Fibroblast of mammary gland (primary cell): ENCODE measurements around the gene POLA2.
"Not testable (repeated sequence)": the region's sequence is repeated elsewhere in the genome, so short reads cannot be mapped to it uniquely, and the experiment has no call there.

ENCODE experiments used
- DNase-seq: peaks from one replicate; pipeline ENCODE4 v3.0.0-alpha.2; 2010; ENCODE audit warnings: low read depth
- H3K4me3 ChIP-seq: 2 replicates; pipeline ENCODE4 v1.5.1; 2011; ENCODE audit warnings: low read depth, mild to moderate bottlenecking, low read length, moderate library complexity; ENCODE audit not compliant: control insufficient read depth
- TF ChIP-seq, protein P1 (sequence below): conservative IDR thresholded peaks from 2 replicates; pipeline ENCODE4 v1.5.1; 2011; ENCODE audit warnings: low read depth, low read length, inconsistent platforms; ENCODE audit not compliant: control insufficient read depth, insufficient read depth

Gene POLA2

DNA sequence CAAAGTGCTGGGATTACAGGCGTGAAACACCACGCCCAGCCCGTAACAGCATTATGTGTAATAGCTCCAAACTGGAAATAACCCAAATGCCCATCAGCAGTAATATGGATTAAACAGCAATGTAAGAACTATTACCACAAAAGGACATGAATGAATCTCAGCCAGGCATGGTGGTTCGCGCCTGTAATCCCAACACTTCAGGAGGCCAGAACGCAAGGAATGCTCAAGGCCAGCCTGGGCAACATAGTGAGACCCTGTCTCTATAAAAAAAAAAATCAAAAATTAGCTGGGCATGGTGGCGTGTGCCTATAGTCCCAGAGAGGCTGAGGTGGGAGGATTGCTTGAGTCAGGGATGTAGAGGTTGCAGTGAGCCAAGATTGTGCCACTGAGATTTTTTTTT is 68.8 kb downstream of the POLA2 start:
- DNase-seq = no peak
- TF ChIP-seq, protein P1, sequence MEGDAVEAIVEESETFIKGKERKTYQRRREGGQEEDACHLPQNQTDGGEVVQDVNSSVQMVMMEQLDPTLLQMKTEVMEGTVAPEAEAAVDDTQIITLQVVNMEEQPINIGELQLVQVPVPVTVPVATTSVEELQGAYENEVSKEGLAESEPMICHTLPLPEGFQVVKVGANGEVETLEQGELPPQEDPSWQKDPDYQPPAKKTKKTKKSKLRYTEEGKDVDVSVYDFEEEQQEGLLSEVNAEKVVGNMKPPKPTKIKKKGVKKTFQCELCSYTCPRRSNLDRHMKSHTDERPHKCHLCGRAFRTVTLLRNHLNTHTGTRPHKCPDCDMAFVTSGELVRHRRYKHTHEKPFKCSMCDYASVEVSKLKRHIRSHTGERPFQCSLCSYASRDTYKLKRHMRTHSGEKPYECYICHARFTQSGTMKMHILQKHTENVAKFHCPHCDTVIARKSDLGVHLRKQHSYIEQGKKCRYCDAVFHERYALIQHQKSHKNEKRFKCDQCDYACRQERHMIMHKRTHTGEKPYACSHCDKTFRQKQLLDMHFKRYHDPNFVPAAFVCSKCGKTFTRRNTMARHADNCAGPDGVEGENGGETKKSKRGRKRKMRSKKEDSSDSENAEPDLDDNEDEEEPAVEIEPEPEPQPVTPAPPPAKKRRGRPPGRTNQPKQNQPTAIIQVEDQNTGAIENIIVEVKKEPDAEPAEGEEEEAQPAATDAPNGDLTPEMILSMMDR = no peak
- no peak overlapping the region for H3K4me3 ChIP-seq

DNA sequence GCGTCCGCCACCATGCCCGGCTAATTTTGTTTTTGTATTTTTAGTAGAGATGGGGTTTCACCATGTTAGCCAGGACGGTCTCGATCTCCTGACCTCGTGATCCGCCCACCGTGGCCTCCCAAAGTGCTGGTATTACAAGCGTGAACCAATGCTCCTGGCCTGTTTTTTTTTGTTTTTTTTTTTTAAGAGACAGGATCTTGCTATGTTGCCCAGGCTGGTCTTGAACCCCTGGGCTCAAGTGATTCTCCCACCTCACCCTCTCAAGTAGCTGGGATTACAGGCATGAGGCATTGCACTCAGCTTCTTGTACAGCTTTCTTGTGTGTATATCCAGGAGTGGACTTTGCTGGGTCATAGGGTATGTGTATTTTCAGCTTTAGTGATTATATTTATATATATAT is 70.8 kb downstream of the POLA2 start:
- not testable (repeated sequence) for DNase-seq, H3K4me3 ChIP-seq

DNA sequence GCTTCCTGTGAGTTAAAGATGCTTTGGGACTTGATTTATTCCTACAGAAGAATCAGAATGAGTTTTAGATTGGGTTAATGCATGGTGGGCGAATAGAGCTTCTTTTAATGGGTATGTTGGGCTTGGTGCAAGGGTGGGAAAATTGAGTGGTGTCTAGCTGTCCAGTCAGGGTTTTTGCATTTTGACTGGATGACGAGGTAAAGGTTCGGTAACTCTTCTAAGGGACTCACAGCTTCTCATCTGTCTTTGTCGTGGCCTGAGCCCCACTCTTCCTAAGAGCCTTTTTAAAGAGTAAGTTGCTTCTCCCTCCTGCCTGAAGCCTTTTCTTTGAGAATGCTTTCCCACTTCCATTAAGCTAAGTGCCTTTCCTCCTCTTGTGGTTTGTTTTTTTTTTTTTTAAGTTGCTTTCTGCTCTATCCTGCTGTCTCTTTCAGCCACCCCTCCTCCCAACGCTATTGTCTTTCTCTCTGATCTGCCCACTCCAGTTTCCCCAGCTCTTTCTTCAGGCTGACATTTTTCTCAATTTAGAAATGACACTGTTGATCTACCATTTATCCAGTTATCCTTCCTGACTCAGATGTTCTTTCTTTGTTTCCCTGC is 73.0 kb downstream of the POLA2 start:
- peak overlapping the region; percentile 98 for H3K4me3 ChIP-seq
- TF ChIP-seq, protein P1 = no peak
- DNase-seq = no peak

DNA sequence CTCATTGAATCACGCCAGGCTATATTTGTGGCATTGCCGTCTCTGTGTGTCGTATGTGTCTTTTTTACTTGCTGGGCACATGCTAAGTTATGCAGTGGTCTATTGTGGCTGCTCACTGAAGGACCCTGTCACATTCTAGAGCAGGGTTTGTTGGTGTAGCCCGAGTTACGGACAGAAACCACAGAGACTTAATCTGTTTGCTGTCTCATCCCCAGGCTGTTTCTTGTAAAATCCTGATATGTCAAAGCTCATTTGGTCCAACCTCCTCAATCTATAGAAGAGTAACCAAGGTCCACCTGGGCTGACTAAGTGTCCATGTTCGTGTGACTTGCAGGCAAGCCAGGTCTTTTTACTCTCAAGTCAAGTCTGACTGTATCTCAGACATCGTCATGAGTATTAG is 76.9 kb downstream of the POLA2 start:
- H3K4me3 ChIP-seq = no peak overlapping the region
- DNase-seq = no peak
- TF ChIP-seq, protein P1 = no peak

DNA sequence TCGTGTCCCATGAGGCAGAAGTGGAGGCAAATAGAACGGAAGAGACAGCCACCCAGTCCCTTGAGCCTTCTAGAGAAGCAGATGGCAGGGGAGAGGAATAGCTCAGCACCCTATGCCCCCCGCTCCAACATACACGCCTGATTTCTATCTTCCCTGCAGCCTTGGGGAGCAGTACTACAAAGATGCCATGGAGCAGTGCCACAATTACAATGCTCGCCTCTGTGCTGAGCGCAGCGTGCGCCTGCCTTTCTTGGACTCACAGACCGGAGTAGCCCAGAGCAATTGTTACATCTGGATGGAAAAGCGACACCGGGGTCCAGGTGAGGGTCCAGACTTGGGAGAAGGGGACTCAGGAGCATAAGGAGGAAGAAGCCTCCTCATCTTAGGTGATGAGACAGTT is 78.5 kb downstream of the POLA2 start:
- no peak for DNase-seq
- H3K4me3 ChIP-seq = no peak overlapping the region
- TF ChIP-seq, protein P1 = no peak

DNA sequence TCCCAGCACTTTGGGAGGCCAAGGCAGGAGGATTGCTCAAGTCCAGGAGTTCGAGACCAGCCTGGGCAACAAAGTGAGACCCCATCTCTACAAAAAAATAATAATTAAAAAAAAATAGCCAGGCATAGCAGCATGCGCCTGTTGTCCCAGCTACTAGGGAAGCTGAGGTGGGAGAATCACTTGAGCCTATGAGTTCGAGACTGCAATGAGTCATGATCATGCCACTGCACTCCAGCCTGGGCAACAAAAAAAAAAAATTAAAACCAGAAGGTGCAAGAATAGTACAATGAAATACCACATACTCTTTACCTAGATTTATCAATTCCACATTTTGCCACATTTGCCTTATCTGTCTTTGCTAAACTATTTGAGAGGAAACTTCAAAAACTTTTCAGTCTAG is 80.1 kb downstream of the POLA2 start:
- no peak overlapping the region for H3K4me3 ChIP-seq
- peak; percentile 48 for DNase-seq
- TF ChIP-seq, protein P1 = no peak
